ENCODE data around the gene IL18RAP. TPM values are rescaled to one million over a fixed set of nuclear protein-coding genes. Genes with fewer than 3 reads are reported as not detected.

IL18RAP gene
- total RNA-seq, 1 experiment from 2014 or later: not detected

DNA sequence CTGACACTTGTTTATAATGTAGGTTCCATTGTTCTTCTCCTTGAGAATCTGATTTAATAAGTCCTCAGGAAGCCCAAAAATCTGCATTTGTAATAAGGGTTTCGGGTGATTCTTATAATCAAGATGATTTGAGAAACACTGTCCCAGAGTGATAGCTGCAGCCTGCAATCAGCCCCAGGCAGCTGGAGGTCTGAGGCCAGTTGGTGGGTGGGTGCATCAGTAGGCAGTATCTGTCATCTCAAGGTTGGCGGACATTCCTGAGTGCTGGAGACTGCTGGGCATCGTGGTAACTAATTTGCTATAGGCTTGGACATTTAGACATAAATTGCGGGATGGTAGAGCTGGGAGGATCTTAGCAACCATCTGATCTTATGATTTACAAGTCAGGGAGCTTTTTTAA, 2.7 kb upstream of the IL18RAP start (continued):
- TF ChIP-seq CBFB (CRISPR knock-in tag; IDR thresholded peaks at IDR 0.05; ENCODE audit: low read depth): no peak
- TF ChIP-seq PRRX2 (CRISPR knock-in tag; IDR thresholded peaks at IDR 0.05): no peak
- no peak for TF ChIP-seq GTF2I (CRISPR knock-in tag; conservative IDR thresholded peaks at IDR 0.05)
- TF ChIP-seq, protein P1, sequence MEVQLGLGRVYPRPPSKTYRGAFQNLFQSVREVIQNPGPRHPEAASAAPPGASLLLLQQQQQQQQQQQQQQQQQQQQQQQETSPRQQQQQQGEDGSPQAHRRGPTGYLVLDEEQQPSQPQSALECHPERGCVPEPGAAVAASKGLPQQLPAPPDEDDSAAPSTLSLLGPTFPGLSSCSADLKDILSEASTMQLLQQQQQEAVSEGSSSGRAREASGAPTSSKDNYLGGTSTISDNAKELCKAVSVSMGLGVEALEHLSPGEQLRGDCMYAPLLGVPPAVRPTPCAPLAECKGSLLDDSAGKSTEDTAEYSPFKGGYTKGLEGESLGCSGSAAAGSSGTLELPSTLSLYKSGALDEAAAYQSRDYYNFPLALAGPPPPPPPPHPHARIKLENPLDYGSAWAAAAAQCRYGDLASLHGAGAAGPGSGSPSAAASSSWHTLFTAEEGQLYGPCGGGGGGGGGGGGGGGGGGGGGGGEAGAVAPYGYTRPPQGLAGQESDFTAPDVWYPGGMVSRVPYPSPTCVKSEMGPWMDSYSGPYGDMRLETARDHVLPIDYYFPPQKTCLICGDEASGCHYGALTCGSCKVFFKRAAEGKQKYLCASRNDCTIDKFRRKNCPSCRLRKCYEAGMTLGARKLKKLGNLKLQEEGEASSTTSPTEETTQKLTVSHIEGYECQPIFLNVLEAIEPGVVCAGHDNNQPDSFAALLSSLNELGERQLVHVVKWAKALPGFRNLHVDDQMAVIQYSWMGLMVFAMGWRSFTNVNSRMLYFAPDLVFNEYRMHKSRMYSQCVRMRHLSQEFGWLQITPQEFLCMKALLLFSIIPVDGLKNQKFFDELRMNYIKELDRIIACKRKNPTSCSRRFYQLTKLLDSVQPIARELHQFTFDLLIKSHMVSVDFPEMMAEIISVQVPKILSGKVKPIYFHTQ (CRISPR knock-in tag; IDR thresholded peaks at IDR 0.05): no peak
- no peak for TF ChIP-seq NFYB (CRISPR knock-in tag; conservative IDR thresholded peaks at IDR 0.05; ENCODE audit: low read depth)
- no peak for TF ChIP-seq EMX1 (CRISPR knock-in tag; IDR thresholded peaks at IDR 0.05)
- TF ChIP-seq, protein P2, sequence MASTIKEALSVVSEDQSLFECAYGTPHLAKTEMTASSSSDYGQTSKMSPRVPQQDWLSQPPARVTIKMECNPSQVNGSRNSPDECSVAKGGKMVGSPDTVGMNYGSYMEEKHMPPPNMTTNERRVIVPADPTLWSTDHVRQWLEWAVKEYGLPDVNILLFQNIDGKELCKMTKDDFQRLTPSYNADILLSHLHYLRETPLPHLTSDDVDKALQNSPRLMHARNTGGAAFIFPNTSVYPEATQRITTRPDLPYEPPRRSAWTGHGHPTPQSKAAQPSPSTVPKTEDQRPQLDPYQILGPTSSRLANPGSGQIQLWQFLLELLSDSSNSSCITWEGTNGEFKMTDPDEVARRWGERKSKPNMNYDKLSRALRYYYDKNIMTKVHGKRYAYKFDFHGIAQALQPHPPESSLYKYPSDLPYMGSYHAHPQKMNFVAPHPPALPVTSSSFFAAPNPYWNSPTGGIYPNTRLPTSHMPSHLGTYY (CRISPR knock-in tag; IDR thresholded peaks at IDR 0.05): no peak
- TF ChIP-seq MYBL2 (CRISPR knock-in tag; IDR thresholded peaks at IDR 0.05): no peak
- no peak for TF ChIP-seq ZNF121 (CRISPR knock-in tag; IDR thresholded peaks at IDR 0.05)

DNA sequence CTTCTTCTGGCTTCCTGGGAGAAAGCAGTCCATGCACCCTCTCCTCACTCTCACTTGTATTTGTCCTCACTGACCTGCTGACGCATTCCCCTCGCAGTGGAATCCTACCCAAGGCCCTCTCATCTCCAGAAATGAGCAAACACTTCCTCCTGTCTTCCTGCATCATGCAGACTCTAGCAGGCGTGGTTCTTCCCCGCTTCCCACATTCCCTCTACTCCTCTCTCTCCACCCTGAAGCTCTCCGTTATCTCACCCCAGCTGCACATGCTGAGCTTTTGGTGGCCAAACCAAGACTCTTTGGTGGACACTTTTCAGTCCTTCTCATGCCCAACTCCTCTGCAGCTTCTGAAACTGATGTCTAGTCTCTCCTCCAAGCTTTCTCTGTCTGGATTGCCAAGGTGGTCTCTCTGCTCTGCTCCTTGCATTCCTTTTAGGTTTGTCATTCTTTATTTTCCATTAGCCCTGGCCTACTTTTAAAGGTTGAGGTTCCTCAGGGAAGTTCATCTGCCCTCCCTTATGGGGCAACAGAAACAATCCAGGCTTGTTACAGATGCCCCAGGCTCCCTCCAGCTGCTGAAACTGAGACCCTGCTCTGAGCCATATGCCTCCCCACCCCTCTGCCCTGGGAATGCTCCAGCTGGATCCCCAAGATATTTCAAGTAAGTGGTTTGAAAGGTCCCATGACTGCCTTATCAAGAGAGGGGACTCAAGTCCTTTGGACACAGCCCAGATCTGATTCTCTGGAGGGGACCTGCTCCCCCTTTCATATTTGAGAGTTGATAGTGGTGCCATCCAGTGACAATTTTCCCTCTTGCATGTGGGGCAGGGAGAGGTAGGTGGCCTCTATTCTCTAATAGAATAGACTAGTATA, 835 bp upstream of the IL18RAP start:
- Mint-ChIP-seq H3K27ac (no peak overlapping the region), H3K36me3 (no peaks in the 10 kb centered on the region), H3K4me1 (no peaks in the 10 kb centered on the region), H3K4me3 (no peak overlapping the region), H3K9me3 (peaks cover 20% of the 10 kb centered on the region), H3K27me3 (ENCODE audit: low read depth) (no peaks in the 10 kb centered on the region; the same call in none of the 2 replicates)
- ATAC-seq: no peak
- ChIA-PET POLR2A (no interaction called here), CTCF (no interaction called here)
- no peak for TF ChIP-seq ZNF232 (CRISPR knock-in tag; IDR thresholded peaks at IDR 0.05)
- no peak for TF ChIP-seq ZMAT4 (CRISPR knock-in tag; IDR thresholded peaks at IDR 0.05)
- no peak for TF ChIP-seq TCF7 (CRISPR knock-in tag; IDR thresholded peaks at IDR 0.05; ENCODE audit: low read depth)
- TF ChIP-seq RELA (CRISPR knock-in tag; IDR thresholded peaks at IDR 0.05; ENCODE audit: borderline replicate concordance): no peak
- no peak for TF ChIP-seq GTF2I (CRISPR knock-in tag; conservative IDR thresholded peaks at IDR 0.05)
- TF ChIP-seq ZNF512 (CRISPR knock-in tag; IDR thresholded peaks at IDR 0.05; ENCODE audit: borderline replicate concordance): no peak
- TF ChIP-seq NR3C1 (CRISPR knock-in tag; conservative IDR thresholded peaks at IDR 0.05; ENCODE audit: low read depth): no peak
- TF ChIP-seq GABPB1 (CRISPR knock-in tag; IDR thresholded peaks at IDR 0.05): no peak
- no peak for TF ChIP-seq SMAD3 (CRISPR knock-in tag; IDR thresholded peaks at IDR 0.05; ENCODE audit: borderline replicate concordance)
- TF ChIP-seq CREM (CRISPR knock-in tag; IDR thresholded peaks at IDR 0.05): no peak
- TF ChIP-seq, protein P2 (CRISPR knock-in tag; IDR thresholded peaks at IDR 0.05): no peak
- TF ChIP-seq, protein P3, sequence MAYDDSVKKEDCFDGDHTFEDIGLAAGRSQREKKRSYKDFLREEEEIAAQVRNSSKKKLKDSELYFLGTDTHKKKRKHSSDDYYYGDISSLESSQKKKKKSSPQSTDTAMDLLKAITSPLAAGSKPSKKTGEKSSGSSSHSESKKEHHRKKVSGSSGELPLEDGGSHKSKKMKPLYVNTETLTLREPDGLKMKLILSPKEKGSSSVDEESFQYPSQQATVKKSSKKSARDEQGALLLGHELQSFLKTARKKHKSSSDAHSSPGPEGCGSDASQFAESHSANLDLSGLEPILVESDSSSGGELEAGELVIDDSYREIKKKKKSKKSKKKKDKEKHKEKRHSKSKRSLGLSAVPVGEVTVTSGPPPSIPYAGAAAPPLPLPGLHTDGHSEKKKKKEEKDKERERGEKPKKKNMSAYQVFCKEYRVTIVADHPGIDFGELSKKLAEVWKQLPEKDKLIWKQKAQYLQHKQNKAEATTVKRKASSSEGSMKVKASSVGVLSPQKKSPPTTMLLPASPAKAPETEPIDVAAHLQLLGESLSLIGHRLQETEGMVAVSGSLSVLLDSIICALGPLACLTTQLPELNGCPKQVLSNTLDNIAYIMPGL (CRISPR knock-in tag; IDR thresholded peaks at IDR 0.05): no peak
- DNase-seq (ENCODE audit: low spot score): no peak

All from WTC11 (cell line).